Caco-2 (cell line): ENCODE measurements around the gene TJP2. TPM values are rescaled to one million over a fixed set of nuclear protein-coding genes. Genes with fewer than 3 reads are reported as not detected.

Experiments used
- BruUV-seq: library from RNA; stranded (reverse); fragments of 400-500 nt; replicated peaks from 2 replicates; lab custom pipeline; 2021; lab: Mats Ljungman, UMichigan
- CTCF ChIA-PET: fragments of 300-600 bp; sonication (Branson Sonifier 250); formaldehyde crosslinking; loops from one replicate; lab custom pipeline; 2022; ENCODE audit warnings: antibody characterized with exemption; lab: Charles Lee
- POLR2A ChIA-PET: fragments of 300-600 bp; sonication (Branson Sonifier 250); formaldehyde crosslinking; loops from one replicate; lab custom pipeline; 2022; ENCODE audit warnings: antibody characterized with exemption; lab: Charles Lee
- DNase-seq, 2 experiments: peaks; one replicate each; pipeline versions ENCODE4 v3.0.0 to v3.0.0-alpha.2; 2020 to 2022
- H3K27me3 ChIP-seq: replicated peaks from 2 replicates; pipeline ENCODE4 v1.6.0; 2011; ENCODE audit warnings: low read length; ENCODE audit not compliant: control insufficient read depth, insufficient read depth
- H3K36me3 ChIP-seq: 2 replicates; pipeline ENCODE4 v1.5.1; 2011; ENCODE audit warnings: low read length; ENCODE audit not compliant: control insufficient read depth, insufficient read depth
- H3K4me1 ChIP-seq: fragments of 250-450 bp; sonication (Bioruptor Pico); 2 replicates; pipeline ENCODE4 v1.5.1; 2020; ENCODE audit warnings: mild to moderate bottlenecking
- H3K4me3 ChIP-seq: 2 replicates; pipeline ENCODE4 v1.5.1; 2011; ENCODE audit warnings: low read depth, mild to moderate bottlenecking, control low read depth, low read length
- H3K9me3 ChIP-seq: fragments of 250-450 bp; sonication (Bioruptor Pico); 2 replicates; pipeline ENCODE4 v1.5.1; 2020; ENCODE audit warnings: mild to moderate bottlenecking, moderate library complexity
- H3K27ac Mint-ChIP-seq: one replicate; pipeline ENCODE4 v1.8.0; 2022; ENCODE audit warnings: mixed read lengths; ENCODE audit not compliant: unreplicated experiment
- H3K27me3 Mint-ChIP-seq: one replicate; pipeline ENCODE4 v1.8.0; 2022; ENCODE audit warnings: mixed read lengths; ENCODE audit not compliant: insufficient read depth, unreplicated experiment
- H3K36me3 Mint-ChIP-seq: one replicate; pipeline ENCODE4 v1.8.0; 2022; ENCODE audit warnings: mild to moderate bottlenecking, mixed read lengths; ENCODE audit not compliant: insufficient read depth, unreplicated experiment
- H3K4me1 Mint-ChIP-seq: one replicate; pipeline ENCODE4 v1.8.0; 2022; ENCODE audit warnings: low read depth, mixed read lengths; ENCODE audit not compliant: unreplicated experiment
- H3K4me3 Mint-ChIP-seq: one replicate; pipeline ENCODE4 v1.8.0; 2022; ENCODE audit warnings: mild to moderate bottlenecking, moderate library complexity, mixed read lengths; ENCODE audit not compliant: unreplicated experiment
- H3K9me3 Mint-ChIP-seq: one replicate; pipeline ENCODE4 v1.8.0; 2022; ENCODE audit warnings: mixed read lengths; ENCODE audit not compliant: unreplicated experiment
- CTCF ChIP-seq, 2 experiments: fragments of 200-600 bp in 1 of 2; IDR thresholded peaks; 1 replicate in 1 of 2; 2 replicates in 1 of 2; pipeline versions ENCODE4 v1.5.1 to v1.8.0; 2011 to 2022; ENCODE audit warnings: antibody characterized with exemption in 1 of 2, control low read depth in 1 of 2, inconsistent platforms in 1 of 2, low read depth in 1 of 2, low read length in 1 of 2, mild to moderate bottlenecking in 1 of 2, moderate library complexity in 1 of 2; ENCODE audit not compliant: insufficient read depth in 1 of 2, severe bottlenecking in 1 of 2, unreplicated experiment in 1 of 2
- intact Hi-C: fragments of 100-400 bp; cut with micrococcal nuclease; formaldehyde crosslinking; loops from one replicate; pipeline ENCODE4 v1.10.0; 2022; ENCODE audit not compliant: unreplicated experiment
- total RNA-seq: library from RNA; stranded (reverse); gene quantifications from 2 replicates; pipeline ENCODE4 v1.2.3, GENCODE V29; 2022

Gene TJP2
- total RNA-seq, 1 experiment from 2014 or later = 36.7 TPM

GRCh38 chr9:69248005-69248404 lies 73.9 kb downstream of the TJP2 start:
- POLR2A ChIA-PET = no interaction called here
- no peaks in the 10 kb centered on the region for H3K9me3 Mint-ChIP-seq
- H3K27me3 ChIP-seq = no peaks in the 10 kb centered on the region
- H3K9me3 ChIP-seq = no peaks in the 10 kb centered on the region
- H3K4me1 Mint-ChIP-seq = no peaks in the 10 kb centered on the region
- H3K4me3 ChIP-seq = no peak overlapping the region
- no peaks in the 10 kb centered on the region for H3K4me1 ChIP-seq
- CTCF ChIA-PET = no interaction called here
- no TSS peak for BruUV-seq
- H3K36me3 Mint-ChIP-seq = peaks cover 7% of the 10 kb centered on the region
- H3K4me3 Mint-ChIP-seq = no peak overlapping the region
- DNase-seq = no peak
- H3K27me3 Mint-ChIP-seq = no peaks in the 10 kb centered on the region
- TF ChIP-seq CTCF (IDR thresholded peaks at IDR 0.05; ENCODE audit: insufficient read depth in 1 of 2, low read depth in 1 of 2, low read length in 1 of 2, severe bottlenecking in 1 of 2, unreplicated experiment in 1 of 2) = no peak
- H3K36me3 ChIP-seq = no peaks in the 10 kb centered on the region
- intact Hi-C loops = no loop called here
- no peak overlapping the region for H3K27ac Mint-ChIP-seq

- no peak for TF ChIP-seq CTCF (IDR thresholded peaks at IDR 0.05; ENCODE audit: insufficient read depth in 1 of 2, low read depth in 1 of 2, low read length in 1 of 2, severe bottlenecking in 1 of 2, unreplicated experiment in 1 of 2)
- H3K9me3 Mint-ChIP-seq = no peaks in the 10 kb centered on the region
- H3K27me3 ChIP-seq = no peaks in the 10 kb centered on the region
- no peak overlapping the region for H3K27ac Mint-ChIP-seq
- ChIA-PET POLR2A (no interaction called here), CTCF (no interaction called here)
- no peaks in the 10 kb centered on the region for H3K4me1 Mint-ChIP-seq
- no peak for DNase-seq
- H3K4me1 ChIP-seq = no peaks in the 10 kb centered on the region
- no peak overlapping the region for H3K4me3 Mint-ChIP-seq
- no TSS peak for BruUV-seq
- H3K36me3 Mint-ChIP-seq = peaks cover 7% of the 10 kb centered on the region
- no peak overlapping the region for H3K4me3 ChIP-seq
- H3K36me3 ChIP-seq = no peaks in the 10 kb centered on the region
- H3K9me3 ChIP-seq = no peaks in the 10 kb centered on the region
- intact Hi-C loops = no loop called here
- no peaks in the 10 kb centered on the region for H3K27me3 Mint-ChIP-seq
These were observed 75.3 kb downstream of the TJP2 start for GRCh38 chr9:69249337-69249736.

- no peaks in the 10 kb centered on the region for H3K9me3 Mint-ChIP-seq
- Histone ChIP-seq H3K27me3 (no peaks in the 10 kb centered on the region), H3K36me3 (no peaks in the 10 kb centered on the region), H3K4me1 (no peaks in the 10 kb centered on the region), H3K4me3 (no peak overlapping the region), H3K9me3 (no peaks in the 10 kb centered on the region)
- H3K4me3 Mint-ChIP-seq = no peak overlapping the region
- H3K27ac Mint-ChIP-seq = no peak overlapping the region
- no TSS peak for BruUV-seq
- no peaks in the 10 kb centered on the region for H3K4me1 Mint-ChIP-seq
- peaks cover 7% of the 10 kb centered on the region for H3K36me3 Mint-ChIP-seq
- intact Hi-C loops = no loop called here
- TF ChIP-seq CTCF (IDR thresholded peaks at IDR 0.05; ENCODE audit: insufficient read depth in 1 of 2, low read depth in 1 of 2, low read length in 1 of 2, severe bottlenecking in 1 of 2, unreplicated experiment in 1 of 2) = no peak
- DNase-seq = no peak
- CTCF ChIA-PET = no interaction called here
- no peaks in the 10 kb centered on the region for H3K27me3 Mint-ChIP-seq
- POLR2A ChIA-PET = no interaction called here
These were observed 76.6 kb downstream of the TJP2 start for GRCh38 chr9:69250681-69251080.
